Gastrocnemius medialis (tissue), 4 donors: ENCODE data around the gene SPEN. TPM values are rescaled to one million over a fixed set of nuclear protein-coding genes. Genes with fewer than 3 reads are reported as not detected.

Experiments used
- ATAC-seq, 2 donors: fragments of 150-250 bp; one replicate each; pipeline ENCODE4 v1.9.1; 2016
- DNase-seq, 2 donors: peaks; one replicate each; pipeline ENCODE4 v3.0.0-alpha.2; 2019
- H3K27ac ChIP-seq, 4 donors: fragments of 200-600 bp; sonication (generic); 1 replicate in 1 of 4; 2 replicates in 3 of 4; pipeline ENCODE4 v1.5.1; 2016 to 2018; ENCODE audit warnings: mild to moderate bottlenecking in 2 of 4, moderate library complexity in 1 of 4
- H3K27me3 ChIP-seq, 3 donors: fragments of 200-600 bp; sonication (generic) in 2 of 3; 1 replicate in 1 of 3; 2 replicates in 2 of 3; pipeline versions ENCODE4 v1.5.1 to v1.6.0; 2016 to 2019; ENCODE audit warnings: mild to moderate bottlenecking in 1 of 3, moderate library complexity in 1 of 3
- H3K36me3 ChIP-seq, 2 donors: fragments of 200-600 bp; sonication (generic) in 1 of 2; one replicate each; pipeline ENCODE4 v1.5.1; 2017 to 2018
- H3K4me1 ChIP-seq, 2 donors: fragments of 200-600 bp; sonication (generic) in 1 of 2; one replicate each; pipeline ENCODE4 v1.5.1; 2016 to 2017; ENCODE audit warnings: mild to moderate bottlenecking in 2 of 2
- H3K4me3 ChIP-seq, 4 donors: fragments of 200-600 bp; sonication (generic) in 3 of 4; 1 replicate in 1 of 4; 2 replicates in 3 of 4; pipeline ENCODE4 v1.5.1; 2016 to 2019; ENCODE audit warnings: mild to moderate bottlenecking in 2 of 4
- H3K9me3 ChIP-seq, 3 donors: fragments of 200-600 bp; sonication (generic) in 2 of 3; 1 replicate in 1 of 3; 2 replicates in 2 of 3; pipeline ENCODE4 v1.5.1; 2016 to 2019
- POLR2A ChIP-seq, 2 donors: fragments of 450-650 bp; IDR thresholded peaks; one replicate each; pipeline ENCODE4 v1.6.1; 2017; ENCODE audit warnings: antibody characterized with exemption in 2 of 2, mild to moderate bottlenecking in 2 of 2, moderate library complexity in 2 of 2
- in situ Hi-C, 4 donors: fragments of 200-750 bp; cut with MboI; loops; one replicate each; pipeline versions ENCODE4 v1.15.0 to v1.8.0; 2017; ENCODE audit warnings: low sequenced_read_pairs in 4 of 4
- intact Hi-C: fragments of 100-400 bp; cut with DNase I; formaldehyde crosslinking; loops from one replicate; pipeline ENCODE4 v1.15.1; 2023; ENCODE audit warnings: low total_unique reads
- total RNA-seq, 4 donors: library from RNA; depleted of rRNA; stranded (reverse); fragments of >200 nt; gene quantifications; one replicate each; pipeline versions ENCODE4 v1.1.0 to v1.2.3, GENCODE V29; 2016
- TF ChIP-seq, protein P1 (sequence below), 5 experiments: fragments of 450-650 bp in 3 of 5; fragments of 200-600 bp in 2 of 5; sonication (generic) in 2 of 5; IDR thresholded peaks in 4 of 5; conservative IDR thresholded peaks in 1 of 5; 1 replicate in 4 of 5; 2 replicates in 1 of 5; pipeline ENCODE4 v1.5.1; 2016 to 2019; ENCODE audit warnings: antibody characterized with exemption in 5 of 5, mild to moderate bottlenecking in 3 of 5, moderate library complexity in 3 of 5

SPEN gene
- total RNA-seq, 4 donors from 2014 or later, result 21.7 to 55.5 (median 38.0) TPM

DNA sequence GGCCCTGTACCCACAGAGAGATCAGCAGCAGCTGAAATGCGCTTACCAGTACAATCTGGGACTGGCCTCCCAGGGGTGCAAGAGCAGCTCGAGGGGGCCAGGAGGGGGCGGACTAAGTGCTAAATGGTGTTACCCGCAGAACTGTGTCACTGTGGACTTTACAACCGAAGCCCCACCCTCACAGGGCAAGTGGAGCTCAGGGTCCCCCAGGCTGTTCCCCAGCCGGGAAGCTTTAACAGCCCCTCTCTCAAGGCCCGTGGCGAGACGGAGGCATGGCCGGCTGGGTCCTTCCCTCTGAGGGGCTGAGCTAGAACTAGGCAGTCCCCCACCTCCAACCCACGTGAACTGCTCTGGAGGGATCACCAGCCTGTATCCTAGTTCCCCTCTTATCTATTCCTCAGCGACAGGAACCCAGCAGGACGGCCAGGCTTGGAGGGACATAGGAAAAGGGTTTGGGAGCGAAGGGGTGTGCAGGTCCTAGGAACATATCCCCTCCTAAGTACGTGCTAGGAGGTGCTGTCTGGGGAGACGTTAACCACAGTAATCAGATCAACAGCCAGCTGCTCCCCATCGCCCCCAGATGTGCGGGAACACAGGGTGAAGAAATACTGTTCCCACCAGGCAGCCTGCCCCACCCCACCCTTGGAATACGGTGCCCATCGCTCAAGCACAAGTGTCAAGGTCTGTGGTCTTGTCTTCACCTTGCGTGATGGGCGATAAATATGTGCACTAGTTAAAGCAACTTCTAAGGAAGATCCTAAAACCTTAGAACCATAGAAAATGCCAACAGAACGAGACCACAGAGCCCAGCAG, 104.0 kb downstream of the SPEN start:
- DNase-seq, result no peak
- H3K4me1 ChIP-seq, result peaks cover 61 to 62% of the 10 kb centered on the region in 2 donors
- H3K4me3 ChIP-seq, result no peak overlapping the region
- ATAC-seq, result no peak
- intact Hi-C loops (loop anchor here (2.0 kb wide), 1 partner anchor 23 kb away; no protein-coding TSS in a partner anchor), in situ Hi-C loops (loop anchor here in 1 of 4 donors (25.0 kb wide), 1 partner anchor 139 kb away; the partner anchor contains the start of gene UQCRHL)
- H3K27me3 ChIP-seq, result no peaks in the 10 kb centered on the region
- H3K36me3 ChIP-seq, result peaks cover 0 to 8% of the 10 kb centered on the region in 2 donors
- TF ChIP-seq, protein P1, sequence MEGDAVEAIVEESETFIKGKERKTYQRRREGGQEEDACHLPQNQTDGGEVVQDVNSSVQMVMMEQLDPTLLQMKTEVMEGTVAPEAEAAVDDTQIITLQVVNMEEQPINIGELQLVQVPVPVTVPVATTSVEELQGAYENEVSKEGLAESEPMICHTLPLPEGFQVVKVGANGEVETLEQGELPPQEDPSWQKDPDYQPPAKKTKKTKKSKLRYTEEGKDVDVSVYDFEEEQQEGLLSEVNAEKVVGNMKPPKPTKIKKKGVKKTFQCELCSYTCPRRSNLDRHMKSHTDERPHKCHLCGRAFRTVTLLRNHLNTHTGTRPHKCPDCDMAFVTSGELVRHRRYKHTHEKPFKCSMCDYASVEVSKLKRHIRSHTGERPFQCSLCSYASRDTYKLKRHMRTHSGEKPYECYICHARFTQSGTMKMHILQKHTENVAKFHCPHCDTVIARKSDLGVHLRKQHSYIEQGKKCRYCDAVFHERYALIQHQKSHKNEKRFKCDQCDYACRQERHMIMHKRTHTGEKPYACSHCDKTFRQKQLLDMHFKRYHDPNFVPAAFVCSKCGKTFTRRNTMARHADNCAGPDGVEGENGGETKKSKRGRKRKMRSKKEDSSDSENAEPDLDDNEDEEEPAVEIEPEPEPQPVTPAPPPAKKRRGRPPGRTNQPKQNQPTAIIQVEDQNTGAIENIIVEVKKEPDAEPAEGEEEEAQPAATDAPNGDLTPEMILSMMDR (IDR thresholded peaks at IDR 0.05 in 4 of 5, conservative IDR thresholded peaks at IDR 0.05 in 1 of 5), result no peak
- no peak for TF ChIP-seq POLR2A (IDR thresholded peaks at IDR 0.05)
- no peaks in the 10 kb centered on the region for H3K9me3 ChIP-seq
- peak overlapping the region; percentile 84 to 87 (median 85) for H3K27ac ChIP-seq

DNA sequence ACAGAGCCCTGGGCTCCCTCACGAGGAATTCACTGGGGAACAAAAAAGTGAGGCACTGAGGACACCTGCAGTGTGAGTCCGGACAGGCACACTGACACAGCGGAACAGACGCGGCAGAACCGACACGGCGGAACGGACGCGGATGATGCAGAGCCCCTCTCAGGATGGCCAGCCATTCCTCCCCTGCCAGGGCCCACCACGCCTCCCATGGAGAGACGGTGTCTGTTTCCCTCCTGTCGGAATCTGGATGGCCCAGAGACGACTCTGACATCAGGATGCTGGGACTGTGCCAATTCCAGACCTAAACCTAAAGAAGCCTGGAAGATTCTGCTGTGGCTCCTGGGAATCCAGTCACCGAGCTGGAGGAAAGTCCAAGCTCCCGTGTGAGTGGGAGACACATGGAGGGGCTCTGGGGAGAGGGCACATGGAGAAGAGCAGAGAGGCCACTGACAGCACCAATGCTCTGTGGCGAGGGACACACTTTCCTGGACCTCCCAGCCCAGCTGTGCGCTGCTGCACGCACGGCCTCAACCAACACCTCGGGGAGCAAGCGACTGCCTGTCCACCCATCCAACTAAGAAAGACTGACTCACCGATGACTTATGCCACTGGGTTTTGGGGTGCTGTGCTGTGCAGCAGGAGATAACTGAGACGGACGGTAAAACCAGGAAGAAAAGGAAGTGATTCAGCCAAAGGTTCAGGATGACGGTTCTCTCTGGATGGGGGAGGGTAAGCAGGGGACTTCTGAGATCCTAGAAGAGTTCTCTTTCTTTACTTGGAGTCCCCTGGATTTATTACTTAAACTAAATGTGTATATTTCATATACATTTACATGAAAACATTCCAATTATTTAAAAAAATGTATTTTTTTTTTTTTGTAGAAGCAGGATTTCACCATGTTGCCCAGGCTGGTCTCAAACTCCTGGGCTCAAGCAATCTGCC, 105.1 kb downstream of the SPEN start:
- in situ Hi-C loops, result loop anchor here in 1 of 4 donors (25.0 kb wide), 1 partner anchor 140 kb away; the partner anchor contains the start of gene UQCRHL
- H3K27ac ChIP-seq, result peak overlapping the region in 3 of 4 donors; percentile 17 to 57 (median 45)

DNA sequence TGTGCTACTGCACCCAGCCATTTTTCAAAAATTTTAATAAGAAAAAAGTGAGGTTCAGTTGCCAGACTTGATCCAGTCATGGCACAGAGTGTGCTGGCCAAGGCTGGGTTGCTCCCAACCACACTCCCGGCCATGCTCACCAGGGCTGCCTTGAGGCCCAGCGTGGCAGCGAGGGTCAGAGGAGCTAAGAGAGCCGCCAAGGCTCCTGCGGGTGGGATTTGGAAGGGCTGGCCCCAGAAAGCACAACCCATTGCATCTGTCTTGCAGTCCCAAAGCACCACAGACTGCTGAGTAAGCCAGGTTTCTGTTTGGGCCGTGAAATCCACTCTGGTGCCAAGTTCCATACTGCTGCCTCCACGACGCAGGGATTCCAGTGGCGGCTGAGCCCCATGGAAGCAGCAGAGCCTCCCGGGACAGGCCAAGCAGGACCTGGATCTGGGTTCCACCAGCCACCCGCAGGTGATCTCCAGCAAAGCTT, 105.8 kb downstream of the SPEN start:
- in situ Hi-C loops, result loop anchor here in 1 of 4 donors (25.0 kb wide), 1 partner anchor 141 kb away; the partner anchor contains the start of gene UQCRHL
- TF ChIP-seq, protein P1 (IDR thresholded peaks at IDR 0.05 in 4 of 5, conservative IDR thresholded peaks at IDR 0.05 in 1 of 5), result no peak
- no peak for TF ChIP-seq POLR2A (IDR thresholded peaks at IDR 0.05)
- no peak for ATAC-seq
- Histone ChIP-seq H3K27ac (peak overlapping the region in 3 of 4 donors; percentile 12 to 57 (median 17)), H3K4me3 (no peak overlapping the region), H3K4me1 (peaks cover 66 to 69% of the 10 kb centered on the region in 2 donors), H3K9me3 (no peaks in the 10 kb centered on the region), H3K27me3 (no peaks in the 10 kb centered on the region), H3K36me3 (no peaks in the 10 kb centered on the region)
- intact Hi-C loops, result no loop called here
- no peak for DNase-seq

More for the DNA sequence above, 105.1 kb downstream of the SPEN start:
- intact Hi-C loops, result no loop called here
- Histone ChIP-seq H3K36me3 (peaks cover 0 to 4% of the 10 kb centered on the region in 2 donors), H3K9me3 (no peaks in the 10 kb centered on the region), H3K4me3 (no peak overlapping the region), H3K27me3 (no peaks in the 10 kb centered on the region), H3K4me1 (peaks cover 63 to 64% of the 10 kb centered on the region in 2 donors)
- DNase-seq, result no peak
- no peak for ATAC-seq
- TF ChIP-seq, protein P1 (IDR thresholded peaks at IDR 0.05 in 4 of 5, conservative IDR thresholded peaks at IDR 0.05 in 1 of 5), result no peak
- TF ChIP-seq POLR2A (IDR thresholded peaks at IDR 0.05), result no peak

DNA sequence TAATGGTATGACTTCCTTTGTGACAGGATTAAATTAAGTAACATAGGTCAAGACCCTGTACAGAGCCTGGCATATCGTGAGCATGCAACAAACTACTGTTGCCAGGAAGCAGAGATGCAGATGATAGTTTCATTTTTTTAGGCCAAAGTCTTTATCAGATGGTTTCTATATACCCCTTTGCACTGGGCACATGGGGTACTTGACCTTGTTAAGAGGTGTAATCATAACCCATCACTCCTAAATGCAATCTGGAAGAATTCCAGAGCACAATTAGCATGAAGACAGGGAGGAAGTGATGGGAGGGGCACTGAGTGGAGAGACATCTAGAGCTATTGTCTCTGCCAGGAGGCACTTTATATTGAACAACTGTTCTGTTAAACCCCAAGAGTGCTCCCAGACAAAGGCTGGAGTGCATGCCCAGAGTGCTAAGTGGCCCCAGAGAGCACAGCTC, 106.3 kb downstream of the SPEN start:
- Histone ChIP-seq H3K36me3 (no peaks in the 10 kb centered on the region), H3K27me3 (no peaks in the 10 kb centered on the region), H3K27ac (peak overlapping the region in 2 of 4 donors; percentile 20 to 57), H3K9me3 (no peaks in the 10 kb centered on the region), H3K4me1 (peaks cover 67 to 69% of the 10 kb centered on the region in 2 donors), H3K4me3 (no peak overlapping the region)
- no peak for ATAC-seq
- no peak for DNase-seq
- in situ Hi-C loops, result loop anchor here in 1 of 4 donors (25.0 kb wide), 1 partner anchor 142 kb away; the partner anchor contains the start of gene UQCRHL
- TF ChIP-seq, protein P1 (IDR thresholded peaks at IDR 0.05 in 4 of 5, conservative IDR thresholded peaks at IDR 0.05 in 1 of 5), result no peak
- no peak for TF ChIP-seq POLR2A (IDR thresholded peaks at IDR 0.05)
- intact Hi-C loops, result no loop called here
